ENCODE data around the gene NKX2-1. TPM values are rescaled to one million over a fixed set of nuclear protein-coding genes. Genes with fewer than 3 reads are reported as not detected.

Gene NKX2-1
- total RNA-seq, 1 donor from 2014 or later, result not detected

GRCh38 chr14:36509069-36509917 lies 10.7 kb downstream of the NKX2-1 start:
- H3K9me3 ChIP-seq (replicated peaks), result no peaks in the 10 kb centered on the region
- H3K27ac ChIP-seq (replicated peaks), result no peak overlapping the region
- H3K4me1 ChIP-seq, result peaks cover 15% of the 10 kb centered on the region
- DNase-seq, result no peak
- no peaks in the 10 kb centered on the region for H3K36me3 ChIP-seq
- H3K27me3 ChIP-seq (ENCODE audit: low read depth), result peaks cover 100% of the 10 kb centered on the region
- TF ChIP-seq CTCF (IDR thresholded peaks at IDR 0.05; ENCODE audit: borderline replicate concordance), result no peak
- intact Hi-C loops (cut with micrococcal nuclease), result no loop called here
- no peak overlapping the region for H3K4me3 ChIP-seq

- no peak for DNase-seq
- Histone ChIP-seq H3K9me3 (replicated peaks) (no peaks in the 10 kb centered on the region), H3K4me3 (no peak overlapping the region), H3K36me3 (no peaks in the 10 kb centered on the region), H3K27ac (replicated peaks) (no peak overlapping the region), H3K27me3 (ENCODE audit: low read depth) (peaks cover 100% of the 10 kb centered on the region), H3K4me1 (peaks cover 21% of the 10 kb centered on the region)
- intact Hi-C loops (cut with micrococcal nuclease), result no loop called here
- TF ChIP-seq CTCF (IDR thresholded peaks at IDR 0.05; ENCODE audit: borderline replicate concordance), result no peak
These were observed 11.5 kb downstream of the NKX2-1 start for GRCh38 chr14:36508418-36509068.

- H3K27me3 ChIP-seq (ENCODE audit: low read depth), result peaks cover 100% of the 10 kb centered on the region
- no peaks in the 10 kb centered on the region for H3K9me3 ChIP-seq (replicated peaks)
- H3K4me3 ChIP-seq, result no peak overlapping the region
- intact Hi-C loops (cut with micrococcal nuclease), result no loop called here
- peaks cover 21% of the 10 kb centered on the region for H3K4me1 ChIP-seq
- no peaks in the 10 kb centered on the region for H3K36me3 ChIP-seq
- DNase-seq, result no peak
- no peak for TF ChIP-seq CTCF (IDR thresholded peaks at IDR 0.05; ENCODE audit: borderline replicate concordance)
- H3K27ac ChIP-seq (replicated peaks), result no peak overlapping the region
These were observed 12.1 kb downstream of the NKX2-1 start for GRCh38 chr14:36507847-36508417.

- intact Hi-C loops (cut with micrococcal nuclease), result no loop called here
- Histone ChIP-seq H3K4me1 (peaks cover 21% of the 10 kb centered on the region), H3K4me3 (no peak overlapping the region), H3K27me3 (ENCODE audit: low read depth) (peaks cover 100% of the 10 kb centered on the region), H3K27ac (replicated peaks) (no peak overlapping the region), H3K9me3 (replicated peaks) (no peaks in the 10 kb centered on the region), H3K36me3 (no peaks in the 10 kb centered on the region)
- no peak for DNase-seq
- no peak for TF ChIP-seq CTCF (IDR thresholded peaks at IDR 0.05; ENCODE audit: borderline replicate concordance)
These were observed 13.1 kb downstream of the NKX2-1 start for GRCh38 chr14:36506732-36507614.

Data from left ventricle myocardium inferior (tissue), 1 donor.